ENCODE results near the gene OR1D5. TPM values are rescaled to one million over a fixed set of nuclear protein-coding genes. Genes with fewer than 3 reads are reported as not detected.

OR1D5 gene
- total RNA-seq, 1 experiment from 2014 or later: not detected

DNA sequence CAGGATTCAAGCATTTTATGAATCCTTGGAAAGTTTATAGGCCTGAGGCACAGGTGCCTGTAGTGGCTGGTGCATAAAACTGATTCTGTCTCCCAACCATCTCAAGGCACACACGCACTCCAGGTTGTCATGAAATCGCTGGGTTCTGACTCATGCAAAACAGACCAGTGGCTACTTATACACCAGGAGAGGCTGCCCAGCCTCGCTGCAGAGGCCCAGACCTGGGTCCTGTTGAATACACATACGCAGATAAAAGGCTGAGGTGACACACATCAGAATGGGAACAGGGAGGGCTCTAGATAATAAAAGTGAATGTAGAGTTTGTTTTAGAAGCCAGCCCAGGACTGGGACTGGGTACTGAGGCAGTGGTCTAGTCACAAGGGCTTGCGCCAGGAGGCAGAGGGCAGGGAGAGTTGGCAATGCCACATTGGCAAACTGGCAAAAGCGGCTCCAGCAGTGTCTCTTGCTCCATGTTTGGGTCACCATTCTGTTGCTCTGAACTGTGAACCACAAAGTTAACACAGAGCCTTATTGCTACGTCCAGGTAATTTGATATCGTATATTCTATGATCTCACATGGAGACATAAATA, 13.6 kb downstream of the OR1D5 start:
- DNase-seq (ENCODE audit: low spot score): no peak
- Histone ChIP-seq H3K4me3 (ENCODE audit: low read depth, low read length, poor library complexity, severe bottlenecking) (peak overlapping the region; percentile 53), H3K36me3 (ENCODE audit: insufficient read depth, low read length, poor library complexity, severe bottlenecking) (no peaks in the 10 kb centered on the region), H3K27me3 (replicated peaks; ENCODE audit: insufficient read depth, low read depth, low read length, poor library complexity) (no peaks in the 10 kb centered on the region), H3K4me1 (ENCODE audit: insufficient read depth, low read length, poor library complexity, severe bottlenecking) (no peaks in the 10 kb centered on the region), H3K27ac (ENCODE audit: low read depth, low read length, poor library complexity, severe bottlenecking) (no peak overlapping the region), H3K9me3 (ENCODE audit: low read depth, low read length, poor library complexity, severe bottlenecking) (no peaks in the 10 kb centered on the region)
- intact Hi-C loops (cut with micrococcal nuclease; ENCODE audit: unreplicated experiment): loop anchor here (10.0 kb wide), 1 partner anchor 595 kb away; no protein-coding TSS in a partner anchor
- ChIA-PET POLR2A (ENCODE audit: low non-redundant PET) (no interaction called here), CTCF (no interaction called here)
- TF ChIP-seq, protein P1, sequence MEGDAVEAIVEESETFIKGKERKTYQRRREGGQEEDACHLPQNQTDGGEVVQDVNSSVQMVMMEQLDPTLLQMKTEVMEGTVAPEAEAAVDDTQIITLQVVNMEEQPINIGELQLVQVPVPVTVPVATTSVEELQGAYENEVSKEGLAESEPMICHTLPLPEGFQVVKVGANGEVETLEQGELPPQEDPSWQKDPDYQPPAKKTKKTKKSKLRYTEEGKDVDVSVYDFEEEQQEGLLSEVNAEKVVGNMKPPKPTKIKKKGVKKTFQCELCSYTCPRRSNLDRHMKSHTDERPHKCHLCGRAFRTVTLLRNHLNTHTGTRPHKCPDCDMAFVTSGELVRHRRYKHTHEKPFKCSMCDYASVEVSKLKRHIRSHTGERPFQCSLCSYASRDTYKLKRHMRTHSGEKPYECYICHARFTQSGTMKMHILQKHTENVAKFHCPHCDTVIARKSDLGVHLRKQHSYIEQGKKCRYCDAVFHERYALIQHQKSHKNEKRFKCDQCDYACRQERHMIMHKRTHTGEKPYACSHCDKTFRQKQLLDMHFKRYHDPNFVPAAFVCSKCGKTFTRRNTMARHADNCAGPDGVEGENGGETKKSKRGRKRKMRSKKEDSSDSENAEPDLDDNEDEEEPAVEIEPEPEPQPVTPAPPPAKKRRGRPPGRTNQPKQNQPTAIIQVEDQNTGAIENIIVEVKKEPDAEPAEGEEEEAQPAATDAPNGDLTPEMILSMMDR (conservative IDR thresholded peaks at IDR 0.05; ENCODE audit: low read depth, low read length): no peak
- no peak for TF ChIP-seq EZH2 (IDR thresholded peaks at IDR 0.05; ENCODE audit: borderline replicate concordance, low read depth, low read length, poor library complexity, severe bottlenecking)
- BruUV-seq (replicated peaks): no TSS peak

DNA sequence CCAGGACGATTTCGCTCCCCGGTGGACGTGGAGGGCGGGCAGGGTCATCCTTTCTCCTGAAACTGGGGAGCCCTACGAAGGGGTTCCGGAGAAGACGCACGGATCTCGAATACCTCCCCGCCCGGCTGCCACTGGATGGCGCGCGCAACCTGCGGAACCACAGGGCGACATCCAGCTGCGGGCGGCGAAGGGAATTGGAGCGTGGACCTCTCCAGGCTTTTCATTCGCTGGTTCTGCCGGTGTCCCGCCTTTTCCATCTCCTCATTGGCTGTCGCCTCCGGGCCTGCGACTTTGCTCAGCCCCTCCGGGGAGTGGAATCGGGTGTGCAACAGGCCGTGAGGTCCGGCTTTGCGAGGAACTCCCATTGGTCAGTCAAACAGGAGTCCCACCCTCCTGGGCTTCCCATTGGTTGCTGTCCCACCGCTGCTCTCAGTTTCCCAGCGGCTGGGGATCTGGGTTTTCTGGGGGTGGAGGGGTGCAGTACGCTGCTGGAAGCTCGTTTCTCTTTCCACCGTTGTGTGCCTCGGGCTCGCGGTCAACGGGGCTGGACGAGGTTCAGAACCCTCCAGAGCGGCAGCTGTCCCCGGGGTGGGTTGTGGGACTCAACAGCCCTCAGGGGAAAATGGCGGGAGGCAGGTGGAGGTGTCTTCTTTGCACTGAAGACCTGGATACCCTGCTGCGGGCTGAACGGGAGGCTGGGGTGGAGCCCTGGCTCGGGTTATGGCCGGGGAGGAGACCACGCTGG, 14.5 kb downstream of the OR1D5 start:
- peak; percentile 99 for DNase-seq (ENCODE audit: low spot score)
- Histone ChIP-seq H3K27ac (ENCODE audit: low read depth, low read length, poor library complexity, severe bottlenecking) (peak overlapping the region; percentile 11), H3K4me3 (ENCODE audit: low read depth, low read length, poor library complexity, severe bottlenecking) (peak overlapping the region; percentile 53), H3K36me3 (ENCODE audit: insufficient read depth, low read length, poor library complexity, severe bottlenecking) (no peaks in the 10 kb centered on the region), H3K27me3 (replicated peaks; ENCODE audit: insufficient read depth, low read depth, low read length, poor library complexity) (no peaks in the 10 kb centered on the region), H3K4me1 (ENCODE audit: insufficient read depth, low read length, poor library complexity, severe bottlenecking) (no peaks in the 10 kb centered on the region), H3K9me3 (ENCODE audit: low read depth, low read length, poor library complexity, severe bottlenecking) (peaks cover 1% of the 10 kb centered on the region)
- ChIA-PET POLR2A (ENCODE audit: low non-redundant PET) (no interaction called here), CTCF (interaction anchor here (0.5 to 1.2 kb wide), 3 partner anchors 13 to 587 kb away, joined by 5 to 8 read pairs (median 7); partner anchors contain the start of genes CTNS and SHPK)
- TF ChIP-seq, protein P1 (conservative IDR thresholded peaks at IDR 0.05; ENCODE audit: low read depth, low read length): peak; percentile 92
- TF ChIP-seq EZH2 (IDR thresholded peaks at IDR 0.05; ENCODE audit: borderline replicate concordance, low read depth, low read length, poor library complexity, severe bottlenecking): no peak
- intact Hi-C loops (cut with micrococcal nuclease; ENCODE audit: unreplicated experiment): loop anchor here (10.0 kb wide), 1 partner anchor 596 kb away; no protein-coding TSS in a partner anchor
- no TSS peak for BruUV-seq (replicated peaks)

DNA sequence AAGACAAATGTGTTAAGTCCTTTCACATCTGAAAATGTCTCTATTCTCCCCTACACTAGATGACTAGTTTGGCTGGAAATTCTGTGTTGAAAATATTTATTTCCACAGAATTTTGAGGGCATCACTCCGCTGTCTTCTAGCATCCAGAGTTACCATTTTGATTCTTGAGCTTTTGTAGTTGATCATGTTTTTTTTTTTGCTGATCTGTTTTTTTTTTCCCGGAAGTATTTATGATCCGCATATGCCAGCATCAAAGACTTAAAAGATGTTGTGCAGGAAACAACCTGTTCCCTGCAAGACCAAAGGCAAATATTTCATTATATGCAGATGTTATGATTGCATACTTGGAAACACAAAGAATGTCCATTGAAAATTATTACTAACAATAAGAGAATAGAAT, 16.7 kb downstream of the OR1D5 start:
- DNase-seq (ENCODE audit: low spot score): no peak
- H3K27ac ChIP-seq (ENCODE audit: low read depth, low read length, poor library complexity, severe bottlenecking): no peak overlapping the region
- no peaks in the 10 kb centered on the region for H3K27me3 ChIP-seq (replicated peaks; ENCODE audit: insufficient read depth, low read depth, low read length, poor library complexity)
- H3K4me3 ChIP-seq (ENCODE audit: low read depth, low read length, poor library complexity, severe bottlenecking): no peak overlapping the region
- TF ChIP-seq, protein P1 (conservative IDR thresholded peaks at IDR 0.05; ENCODE audit: low read depth, low read length): no peak
- TF ChIP-seq EZH2 (IDR thresholded peaks at IDR 0.05; ENCODE audit: borderline replicate concordance, low read depth, low read length, poor library complexity, severe bottlenecking): no peak
- POLR2A ChIA-PET (ENCODE audit: low non-redundant PET): no interaction called here
- H3K36me3 ChIP-seq (ENCODE audit: insufficient read depth, low read length, poor library complexity, severe bottlenecking): no peaks in the 10 kb centered on the region
- peaks cover 9% of the 10 kb centered on the region for H3K9me3 ChIP-seq (ENCODE audit: low read depth, low read length, poor library complexity, severe bottlenecking)
- no TSS peak for BruUV-seq (replicated peaks)
- intact Hi-C loops (cut with micrococcal nuclease; ENCODE audit: unreplicated experiment): loop anchor here (10.0 kb wide), 1 partner anchor 598 kb away; no protein-coding TSS in a partner anchor
- H3K4me1 ChIP-seq (ENCODE audit: insufficient read depth, low read length, poor library complexity, severe bottlenecking): no peaks in the 10 kb centered on the region
- CTCF ChIA-PET: no interaction called here

Measured in A673 (cell line).